ENCODE data around the gene CES1.

DNA sequence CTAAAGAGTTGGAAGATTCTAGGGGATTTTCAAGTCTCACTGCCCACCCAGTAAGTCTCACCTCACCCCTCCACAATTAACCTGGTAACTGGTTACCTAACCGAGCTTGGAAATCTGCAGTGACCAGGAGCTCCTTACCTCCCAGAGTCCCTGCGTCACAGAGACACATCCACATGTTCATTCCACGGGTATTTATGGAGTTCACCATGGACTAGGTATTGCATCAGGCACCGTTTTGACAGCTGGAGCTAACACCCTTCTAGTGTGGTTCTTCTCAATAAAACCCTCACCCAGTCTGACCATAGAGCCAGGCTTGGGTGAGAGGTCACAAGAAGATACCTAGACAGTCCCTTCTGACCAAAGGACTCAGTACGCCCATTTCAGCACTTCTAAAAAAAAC lies 40.2 kb upstream of the CES1 start:
- no peak for TF ChIP-seq SUZ12 (IDR thresholded peaks at IDR 0.05; ENCODE audit: extremely low read depth, insufficient read depth, insufficient read length)
- no peak for TF ChIP-seq ZNF274 (IDR thresholded peaks at IDR 0.05; ENCODE audit: low read depth, low read length)
